SK-N-DZ (cell line): ENCODE results near the gene POLL.
"Not testable (repeated sequence)": the region's sequence is repeated elsewhere in the genome, so short reads cannot be mapped to it uniquely, and the experiment has no call there.

ENCODE experiments used
- DNase-seq: peaks from one replicate; pipeline ENCODE4 v3.0.0-alpha.2; 2015; ENCODE audit warnings: low spot score

Gene POLL

GRCh38 chr10:101611096-101611905, 23.2 kb upstream of the POLL start:
- no peak for DNase-seq

GRCh38 chr10:101609481-101609880, 21.4 kb upstream of the POLL start:
- no peak for DNase-seq

GRCh38 chr10:101607124-101607523, 19.1 kb upstream of the POLL start:
- no peak for DNase-seq

GRCh38 chr10:101602761-101603398, 14.8 kb upstream of the POLL start:
- peak; percentile 88 for DNase-seq

- no peak for DNase-seq
Observed at GRCh38 chr10:101601541-101601940, 13.5 kb upstream of the POLL start.

DNA sequence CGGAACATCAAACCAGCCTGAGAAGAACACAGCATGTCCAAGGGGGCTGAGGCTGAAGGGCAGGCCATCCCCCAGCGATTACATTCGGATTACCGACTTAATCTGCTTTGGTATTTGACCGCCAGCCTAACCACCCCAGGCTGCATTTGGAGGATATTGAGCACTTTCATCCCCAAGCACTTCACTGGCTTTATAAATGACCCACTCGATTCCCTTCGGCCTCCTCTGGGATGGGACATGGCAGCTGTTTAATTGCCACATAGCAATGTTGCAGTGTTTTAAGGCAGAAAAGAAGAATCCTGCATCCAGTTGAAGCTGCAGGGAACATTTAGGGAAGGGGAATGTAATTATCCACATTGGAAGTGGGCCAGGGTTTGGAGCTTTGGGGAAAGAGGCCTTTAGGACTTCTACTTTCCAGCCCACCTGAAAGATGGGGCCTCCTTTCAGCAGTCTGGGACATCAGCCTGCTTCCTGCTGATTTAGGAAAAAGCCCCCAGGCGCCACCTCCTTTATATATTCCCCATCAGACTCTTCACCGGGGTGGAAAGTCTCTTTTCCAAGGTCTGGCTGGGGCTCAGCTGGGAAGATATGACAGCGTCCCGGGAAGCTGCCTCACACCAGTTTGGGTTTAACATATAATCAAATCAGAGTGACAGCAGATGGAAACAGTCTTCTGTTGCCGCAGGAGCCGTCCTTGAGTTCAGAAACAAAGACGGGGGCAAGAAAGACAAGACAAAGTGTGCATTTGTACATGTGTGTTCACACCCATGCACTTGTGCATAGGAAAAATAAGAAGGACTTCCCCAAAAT, 9.2 kb upstream of the POLL start:
- DNase-seq, result peak; percentile 64

DNA sequence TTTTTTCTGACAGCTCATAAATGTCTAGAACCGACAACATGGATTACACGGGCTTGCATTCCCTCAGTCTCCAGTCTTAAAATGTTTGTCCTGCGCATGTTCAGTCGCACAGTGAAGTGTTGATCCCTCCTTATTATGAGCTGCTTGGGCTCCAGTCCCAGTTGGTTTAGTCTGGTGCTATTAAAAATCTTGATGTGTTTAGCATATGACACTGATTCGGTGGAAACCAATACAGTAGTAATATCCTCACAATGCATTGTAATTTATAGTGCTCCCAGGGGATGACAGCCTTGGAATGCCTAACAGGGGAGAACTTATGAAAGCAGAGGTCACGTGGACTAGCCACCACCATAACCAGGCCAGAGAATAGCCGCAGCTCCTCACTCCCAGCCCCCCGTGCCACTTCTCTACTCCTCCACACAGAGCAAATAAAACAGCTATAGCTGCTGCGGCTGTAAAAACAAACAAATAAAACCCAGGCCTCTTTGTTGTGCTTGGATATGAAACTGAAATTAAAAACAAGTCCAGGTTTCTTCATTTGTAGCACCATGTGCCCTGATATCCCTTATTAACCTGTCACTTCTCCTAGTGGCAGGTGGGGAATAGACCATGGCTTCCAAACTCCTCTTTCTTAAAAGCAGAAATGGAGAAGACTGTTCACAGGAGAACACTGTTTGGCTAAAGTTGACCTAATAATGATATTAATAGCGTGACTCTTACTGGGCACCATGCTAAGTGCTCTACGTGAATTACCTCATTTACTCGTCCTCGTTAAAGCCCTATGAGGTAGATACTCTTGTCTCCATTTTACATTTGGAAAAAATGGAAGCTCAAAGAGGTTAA, 7.8 kb upstream of the POLL start:
- DNase-seq, result no peak

GRCh38 chr10:101593331-101593730, 5.3 kb upstream of the POLL start:
- not testable (repeated sequence) for DNase-seq

DNA sequence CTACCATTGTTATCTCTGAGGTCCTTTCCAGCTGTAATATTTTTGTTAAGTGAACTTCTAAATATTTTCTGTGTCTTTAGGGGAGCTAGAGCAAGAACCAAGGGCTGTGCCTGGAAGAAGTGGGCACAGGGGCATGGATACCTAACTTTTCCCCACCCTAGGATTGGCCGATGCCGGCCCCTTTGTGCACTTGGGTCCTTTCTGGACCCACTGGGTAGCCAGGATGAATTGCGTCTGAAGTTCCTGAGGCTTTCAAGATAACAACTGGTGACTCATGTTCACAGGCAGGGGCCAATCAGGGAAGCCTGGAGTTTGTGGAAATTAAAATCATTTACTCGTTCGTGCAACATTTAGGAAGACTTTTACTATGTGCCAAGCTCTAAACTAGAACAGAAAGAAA, 822 bp upstream of the POLL start:
- DNase-seq, result no peak

GRCh38 chr10:101585841-101586240, 2.2 kb downstream of the POLL start:
- no peak for DNase-seq

DNA sequence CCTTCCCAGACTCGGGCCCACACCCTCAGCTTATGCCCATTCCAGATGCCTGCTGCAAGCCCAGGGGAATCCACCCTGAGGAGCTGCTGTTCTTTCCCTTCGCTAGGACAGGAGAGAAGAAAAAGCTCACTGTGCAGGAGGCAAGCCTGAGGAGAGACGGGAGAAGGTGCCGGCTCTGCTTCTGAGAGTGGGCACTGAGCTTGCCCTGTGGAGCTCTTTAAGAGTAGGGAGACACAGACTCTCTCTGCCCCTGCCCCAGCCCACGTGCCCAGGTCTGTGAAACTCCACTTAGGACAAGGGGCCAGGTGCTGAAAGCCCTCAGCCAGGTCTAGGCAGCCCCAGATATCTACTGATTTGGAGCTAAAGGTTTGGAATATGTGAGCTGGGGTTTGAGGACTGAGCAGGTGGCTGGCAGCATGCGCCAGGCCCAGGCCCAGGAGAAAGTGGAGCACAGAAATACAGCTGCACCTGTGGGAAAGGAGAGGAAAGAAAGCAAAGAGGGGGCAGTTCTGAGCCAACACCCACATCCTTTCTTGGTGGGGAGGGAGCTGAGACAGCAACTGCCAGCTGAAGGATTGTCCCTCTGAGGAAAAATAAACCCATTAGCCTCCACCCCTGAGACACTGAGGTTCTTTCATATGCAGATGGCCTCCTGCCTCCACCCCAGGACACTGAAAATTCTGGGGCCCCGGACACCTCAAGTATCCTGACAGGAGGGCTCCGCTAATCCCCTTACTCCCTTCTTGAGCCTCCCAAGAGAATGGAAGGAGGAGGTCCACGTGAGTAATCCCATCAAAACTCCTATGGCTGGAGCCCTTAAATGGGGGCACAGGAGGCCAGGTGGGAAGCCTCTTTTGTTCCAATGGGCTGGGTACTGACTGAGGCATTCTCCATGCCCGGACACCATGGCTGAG, 7.3 kb downstream of the POLL start:
- DNase-seq, result no peak

DNA sequence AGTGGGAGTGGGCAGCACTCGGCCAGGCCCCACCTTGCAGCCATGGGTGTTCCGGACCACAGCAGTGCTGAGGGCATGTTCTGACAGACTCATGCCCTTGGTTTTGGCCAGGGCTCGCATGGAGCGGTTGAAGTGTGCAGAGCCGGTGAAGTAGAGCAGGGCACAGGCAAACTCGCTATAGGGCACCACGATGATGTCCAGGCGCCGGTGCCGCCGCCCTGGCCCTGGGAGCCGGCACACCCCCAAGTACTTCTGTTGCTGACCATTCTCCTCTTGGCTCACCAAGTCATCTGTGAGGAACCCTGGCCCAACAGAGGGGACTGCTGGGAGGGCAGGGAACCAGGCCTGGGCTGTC, 8.6 kb downstream of the POLL start:
- no peak for DNase-seq

DNA sequence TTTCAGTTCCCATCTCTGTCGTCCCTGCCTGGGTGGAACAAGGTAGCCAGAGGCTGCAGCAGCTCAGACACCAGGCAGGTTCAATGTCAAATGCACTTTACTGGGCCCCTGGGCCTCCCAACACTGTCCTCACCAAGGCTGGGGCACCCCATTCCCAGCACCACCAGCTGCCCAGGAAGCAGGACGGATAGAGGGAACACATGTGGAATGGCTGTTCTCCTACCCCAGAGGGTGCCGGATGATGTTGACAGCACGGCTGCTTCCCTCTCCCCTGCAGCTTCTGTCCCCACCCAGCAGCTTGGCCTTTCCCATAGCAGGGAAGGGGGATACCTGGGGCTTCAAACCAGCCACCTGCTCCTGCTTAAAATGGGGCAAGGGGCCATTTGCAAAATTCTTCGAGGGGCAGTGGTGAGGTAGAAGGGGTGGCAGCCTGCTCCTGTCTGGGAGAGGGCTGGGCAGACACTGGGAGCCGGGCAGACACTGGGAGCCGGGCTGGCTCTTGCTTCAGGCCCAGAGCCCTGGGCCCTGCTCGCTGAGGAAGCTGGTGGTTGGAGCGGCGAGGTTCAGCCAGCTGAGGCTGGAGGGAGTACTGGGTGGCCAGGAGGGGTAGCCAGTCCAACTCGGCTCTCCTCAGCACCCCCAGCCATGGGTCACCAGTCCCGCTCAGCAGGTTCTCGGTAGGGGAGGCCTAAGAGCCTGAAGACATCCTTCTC, 9.1 kb downstream of the POLL start:
- no peak for DNase-seq

- no peak for DNase-seq
Observed at GRCh38 chr10:101578192-101578591, 9.9 kb downstream of the POLL start.

GRCh38 chr10:101577121-101577871, 10.8 kb downstream of the POLL start:
- DNase-seq, result no peak

DNA sequence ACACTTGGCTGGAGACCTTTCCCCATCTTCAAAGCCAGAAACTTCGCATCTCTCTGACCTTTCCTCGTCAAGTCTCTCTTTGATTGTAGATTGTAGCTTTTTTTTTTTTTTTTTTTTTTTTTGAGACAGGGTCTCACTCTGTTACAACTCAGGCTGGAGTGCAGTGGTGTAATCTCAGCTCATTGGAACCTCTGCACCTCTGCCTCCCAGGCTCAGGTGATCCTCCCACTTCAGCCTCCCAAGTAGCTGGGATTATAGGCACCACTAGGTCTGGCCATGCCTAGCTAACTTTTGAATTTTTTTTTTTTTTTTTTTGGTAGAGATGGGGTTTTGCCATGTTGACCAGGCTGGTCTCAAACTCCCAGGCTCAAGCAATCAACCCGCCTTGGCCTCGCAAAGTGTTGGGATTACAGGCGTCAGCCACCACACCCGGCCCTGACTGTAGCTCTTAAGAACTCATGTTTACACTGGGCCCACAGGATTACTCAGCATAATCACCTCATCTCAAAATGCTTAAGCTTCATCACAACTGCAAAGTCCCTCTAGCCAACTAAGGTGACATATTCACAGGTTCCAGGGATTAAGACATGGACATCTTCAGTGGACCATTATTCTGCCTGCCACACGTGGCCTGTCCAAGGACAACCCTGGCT, 11.7 kb downstream of the POLL start:
- no peak for DNase-seq

DNA sequence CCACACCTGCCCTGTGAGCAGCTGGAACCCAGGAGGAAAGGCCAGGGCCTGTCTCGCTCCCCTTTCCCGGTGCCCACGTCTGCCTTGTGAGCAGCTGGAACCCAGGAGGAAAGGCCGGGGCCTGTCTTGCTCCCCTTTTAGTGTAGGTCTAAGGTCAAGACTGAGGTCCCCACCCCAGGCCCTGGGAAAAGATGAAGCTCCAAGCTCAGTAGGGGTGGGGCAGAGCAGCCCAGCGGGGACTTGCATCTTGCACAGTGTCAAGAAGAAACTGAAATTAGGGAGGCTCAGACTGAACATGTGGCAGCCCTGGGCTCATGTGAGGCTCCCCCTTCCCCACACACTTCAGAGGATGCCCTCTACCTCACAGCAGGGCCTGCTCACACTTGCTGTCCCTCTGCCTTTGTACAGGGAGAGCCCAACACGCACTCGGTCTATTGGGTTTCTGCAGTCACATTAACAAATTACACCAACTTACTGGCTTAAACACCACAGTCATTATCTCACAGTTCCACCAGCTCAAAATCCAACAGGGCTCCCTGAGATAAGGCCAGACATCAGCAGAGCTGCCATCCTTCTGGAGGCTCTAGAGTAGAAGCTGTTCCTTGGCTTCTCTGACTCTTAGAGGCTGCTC, 12.4 kb downstream of the POLL start:
- no peak for DNase-seq

DNA sequence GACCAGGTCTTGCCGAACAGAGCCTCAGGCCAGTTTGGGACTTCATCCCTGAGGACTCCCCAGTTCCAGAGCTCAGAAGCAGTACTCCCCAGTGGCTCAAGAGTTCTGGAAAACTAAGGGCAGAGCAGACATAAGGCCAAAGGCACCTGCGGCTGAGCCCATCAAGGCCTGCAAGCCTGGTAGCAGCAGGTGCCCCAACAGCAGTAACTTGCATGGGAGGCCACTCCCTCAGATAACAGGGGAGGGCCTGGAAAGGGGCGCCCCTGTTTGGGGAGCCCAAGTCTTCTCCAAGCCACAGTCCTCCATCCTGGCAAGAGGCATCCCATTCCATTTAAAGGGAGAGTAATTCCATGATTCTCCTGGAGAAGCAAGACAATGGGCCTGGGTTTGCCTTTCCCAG, 13.0 kb downstream of the POLL start:
- no peak for DNase-seq
